Endodermal cell (in vitro differentiated cells): ENCODE measurements around the gene CLCN4. TPM values are rescaled to one million over a fixed set of nuclear protein-coding genes. Genes with fewer than 3 reads are reported as not detected.

ENCODE experiments used
- DNase-seq: peaks from one replicate; pipeline ENCODE4 v3.0.0-alpha.2; 2017
- H3K27ac ChIP-seq: 2 replicates; pipeline ENCODE4 v1.5.1; 2013; ENCODE audit warnings: mild to moderate bottlenecking, low read depth, low read length, moderate library complexity
- H3K27me3 ChIP-seq: 2 replicates; pipeline ENCODE4 v1.6.1; 2013; ENCODE audit warnings: mild to moderate bottlenecking, low read length, moderate library complexity; ENCODE audit not compliant: insufficient read depth, control insufficient read depth, poor library complexity, severe bottlenecking
- H3K36me3 ChIP-seq: 2 replicates; pipeline ENCODE4 v1.7.0; 2013; ENCODE audit warnings: mild to moderate bottlenecking, low read length, moderate library complexity; ENCODE audit not compliant: control insufficient read depth, insufficient read depth
- H3K4me1 ChIP-seq: one replicate; pipeline ENCODE4 v1.7.0; 2013; ENCODE audit warnings: low read length; ENCODE audit not compliant: control insufficient read depth, insufficient read depth
- H3K4me3 ChIP-seq: 2 replicates; pipeline ENCODE4 v1.5.1; 2013; ENCODE audit warnings: mild to moderate bottlenecking, low read length, moderate library complexity
- H3K9ac ChIP-seq: 2 replicates; pipeline ENCODE4 v1.6.1; 2013; ENCODE audit warnings: mild to moderate bottlenecking, low read length, moderate library complexity; ENCODE audit not compliant: poor library complexity, severe bottlenecking; ENCODE audit errors: extremely low read depth
- H3K9me3 ChIP-seq: 2 replicates; pipeline ENCODE4 v1.6.1; 2013; ENCODE audit warnings: mild to moderate bottlenecking, low read length, moderate library complexity; ENCODE audit not compliant: control insufficient read depth
- H3K27ac Mint-ChIP-seq: 2 replicates; pipeline ENCODE4 v1.8.0; 2020; ENCODE audit warnings: mixed read lengths
- H3K27me3 Mint-ChIP-seq: 2 replicates; pipeline ENCODE4 v1.8.0; 2021; ENCODE audit warnings: mild to moderate bottlenecking, mixed read lengths; ENCODE audit not compliant: insufficient read depth
- H3K36me3 Mint-ChIP-seq: 2 replicates; pipeline ENCODE4 v1.8.0; 2020; ENCODE audit warnings: low read depth, mixed read lengths
- H3K4me1 Mint-ChIP-seq: 2 replicates; pipeline ENCODE4 v1.8.0; 2020; ENCODE audit warnings: mixed read lengths
- H3K4me3 Mint-ChIP-seq: 2 replicates; pipeline ENCODE4 v1.8.0; 2020; ENCODE audit warnings: mild to moderate bottlenecking, moderate library complexity, mixed read lengths
- H3K9me3 Mint-ChIP-seq: 2 replicates; pipeline ENCODE4 v1.8.0; 2020; ENCODE audit warnings: mild to moderate bottlenecking, mixed read lengths
- CTCF ChIP-seq: fragments of 200-600 bp; sonication (generic); conservative IDR thresholded peaks from 2 replicates; pipeline ENCODE4 v1.5.0; 2021; ENCODE audit warnings: antibody characterized with exemption, mild to moderate bottlenecking
- WGBS, 2 experiments: methylation state at CpG; one replicate each; pipeline versions ENCODE4 v1.1.5 to v1.1.7; 2013; ENCODE audit warnings: missing lambda C conversion rate in 2 of 2, mixed read lengths in 1 of 2; ENCODE audit not compliant: insufficient coverage in 1 of 2, insufficient read length in 1 of 2; 5-methylcytosine and 5-hydroxymethylcytosine counted together
- total RNA-seq, 2 donors: library from RNA; stranded (reverse); fragmentation: NEBNext Ultra II Directional in 1 of 2; extraction: Animal tissue kit (Norgen Biotek cat#: 25700) in 1 of 2; gene quantifications; 2 replicates in 1 of 2; 3 replicates in 1 of 2; pipeline ENCODE4 v1.2.1, GENCODE V29; 2021

CLCN4 gene
- total RNA-seq, 2 donors from 2014 or later: 3.7 to 4.4 TPM

GRCh38 chrX:10212395-10212794 is 55.6 kb downstream of the CLCN4 start:
- WGBS, 2 experiments: 99% methylated on average over 15 of the region's 15 CpGs; no CpG with 5 or more reads in 1 of the 2 experiments
- no peak overlapping the region for H3K27ac Mint-ChIP-seq
- Histone ChIP-seq H3K9me3 (no peaks in the 10 kb centered on the region), H3K27ac (no peak overlapping the region), H3K4me3 (no peak overlapping the region), H3K27me3 (no peaks in the 10 kb centered on the region), H3K36me3 (no peaks in the 10 kb centered on the region), H3K9ac (no peak overlapping the region), H3K4me1 (no peaks in the 10 kb centered on the region)
- DNase-seq: no peak
- H3K4me1 Mint-ChIP-seq: no peaks in the 10 kb centered on the region
- no peak overlapping the region for H3K4me3 Mint-ChIP-seq
- H3K9me3 Mint-ChIP-seq: peaks cover 47% of the 10 kb centered on the region
- H3K27me3 Mint-ChIP-seq: no peaks in the 10 kb centered on the region
- H3K36me3 Mint-ChIP-seq: peaks cover 13% of the 10 kb centered on the region
- no peak for TF ChIP-seq CTCF

GRCh38 chrX:10213716-10214115 is 56.9 kb downstream of the CLCN4 start:
- Mint-ChIP-seq H3K27me3 (no peaks in the 10 kb centered on the region), H3K4me1 (no peaks in the 10 kb centered on the region), H3K9me3 (peaks cover 45% of the 10 kb centered on the region), H3K36me3 (peaks cover 8% of the 10 kb centered on the region), H3K27ac (no peak overlapping the region), H3K4me3 (no peak overlapping the region)
- no peak overlapping the region for H3K4me3 ChIP-seq
- H3K9ac ChIP-seq: no peak overlapping the region
- no peak for DNase-seq
- no peaks in the 10 kb centered on the region for H3K36me3 ChIP-seq
- 96 to 99% methylated on average over 12 to 24 of the region's 24 CpGs for WGBS, 2 experiments
- no peaks in the 10 kb centered on the region for H3K27me3 ChIP-seq
- H3K4me1 ChIP-seq: no peaks in the 10 kb centered on the region
- H3K27ac ChIP-seq: no peak overlapping the region
- TF ChIP-seq CTCF: no peak
- H3K9me3 ChIP-seq: no peaks in the 10 kb centered on the region

GRCh38 chrX:10216208-10216607 is 59.4 kb downstream of the CLCN4 start:
- no peaks in the 10 kb centered on the region for H3K4me1 Mint-ChIP-seq
- no peak for TF ChIP-seq CTCF

More at GRCh38 chrX:10216208-10216607, 59.4 kb downstream of the CLCN4 start:
- Mint-ChIP-seq H3K27ac (no peak overlapping the region), H3K4me3 (no peak overlapping the region), H3K9me3 (peaks cover 52% of the 10 kb centered on the region), H3K27me3 (no peaks in the 10 kb centered on the region), H3K36me3 (peaks cover 3% of the 10 kb centered on the region)
- Histone ChIP-seq H3K36me3 (no peaks in the 10 kb centered on the region), H3K4me3 (no peak overlapping the region), H3K27me3 (no peaks in the 10 kb centered on the region), H3K9ac (no peak overlapping the region), H3K9me3 (no peaks in the 10 kb centered on the region), H3K4me1 (no peaks in the 10 kb centered on the region), H3K27ac (no peak overlapping the region)
- WGBS, 2 experiments: 86 to 100% methylated on average over 1 to 7 of the region's 8 CpGs
- no peak for DNase-seq
